HG02642 (cell line): ENCODE data around the gene CFD.
"Not testable (repeated sequence)": the region's sequence is repeated elsewhere in the genome, so short reads cannot be mapped to it uniquely, and the experiment has no call there.

Source experiments
- ATAC-seq: cut with Tn5 transposase; IDR thresholded peaks from one replicate; pipeline ENCODE4 v1.9.1; 2021; ENCODE audit warnings: mild to moderate bottlenecking; ENCODE audit not compliant: unreplicated experiment, poor library complexity

Gene CFD

GRCh38 chr19:884420-885211, 25.2 kb downstream of the CFD start:
- ATAC-seq: no peak

- no peak for ATAC-seq
These were observed 26.2 kb downstream of the CFD start for GRCh38 chr19:885536-886224.

- no peak for ATAC-seq
These were observed 27.6 kb downstream of the CFD start for GRCh38 chr19:887072-887471.

GRCh38 chr19:887599-887998, 28.1 kb downstream of the CFD start:
- ATAC-seq: no peak

- ATAC-seq: no peak
These were observed 29.3 kb downstream of the CFD start for GRCh38 chr19:888581-889385.

- ATAC-seq: no peak
These were observed 30.3 kb downstream of the CFD start for GRCh38 chr19:889662-890295.

- no peak for ATAC-seq
These were observed 31.4 kb downstream of the CFD start for GRCh38 chr19:890831-891230.

- ATAC-seq: not testable (repeated sequence)
These were observed 32.1 kb downstream of the CFD start for GRCh38 chr19:891421-892200.

GRCh38 chr19:892243-892893, 32.9 kb downstream of the CFD start:
- ATAC-seq: no peak

GRCh38 chr19:892894-893689, 33.6 kb downstream of the CFD start, which contains the start of the genes MED16 and RNU6-9:
Gene MED16, minus strand, starts transcription at chr19:893187. Its CDS starts 2,056 bp downstream, at chr19:891131.
Gene RNU6-9, plus strand, starts transcription at chr19:893484.
- ATAC-seq: peak; percentile 86

GRCh38 chr19:896434-896833, 37.0 kb downstream of the CFD start:
- no peak for ATAC-seq

- ATAC-seq: no peak
These were observed 37.5 kb downstream of the CFD start for GRCh38 chr19:896999-897398.

GRCh38 chr19:897442-898039, 38.1 kb downstream of the CFD start:
- ATAC-seq: no peak

GRCh38 chr19:898663-899062, 39.2 kb downstream of the CFD start:
- no peak for ATAC-seq

- ATAC-seq: no peak
These were observed 40.0 kb downstream of the CFD start for GRCh38 chr19:899336-900042.

- no peak for ATAC-seq
These were observed 40.5 kb downstream of the CFD start for GRCh38 chr19:900043-900301.

- no peak for ATAC-seq
These were observed 41.0 kb downstream of the CFD start for GRCh38 chr19:900302-901111.
